Stimulated activated CD8-positive, alpha-beta memory T cell treated with anti-CD3 and anti-CD28 coated beads, Interleukin-4, amount 100 ng/mL, for 1 hour (primary cell): ENCODE measurements around the gene GPR183.

Experiments
- DNase-seq, 2 donors: peaks; one replicate each; pipeline ENCODE4 v3.0.0-alpha.2; 2020; ENCODE audit warnings: low read depth in 2 of 2, low spot score in 1 of 2

GPR183 gene

GRCh38 chr13:99307247-99307646 is at the start of gene GPR183:
Gene GPR183, minus strand, starts transcription at chr13:99307399. Its CDS starts 11,254 bp downstream, at chr13:99296145.
- DNase-seq, result no peak

- no peak for DNase-seq
These were observed 49.3 kb upstream of the GPR183 start for GRCh38 chr13:99356262-99357091.

GRCh38 chr13:99356012-99356261 is 48.7 kb upstream of the GPR183 start:
- DNase-seq, result no peak

- DNase-seq, result no peak
These were observed 48.2 kb upstream of the GPR183 start for GRCh38 chr13:99355267-99356011.

- no peak for DNase-seq
These were observed 47.3 kb upstream of the GPR183 start for GRCh38 chr13:99354371-99354951.

GRCh38 chr13:99353836-99354235 is 46.6 kb upstream of the GPR183 start:
- no peak for DNase-seq

GRCh38 chr13:99353246-99353600 is 46.0 kb upstream of the GPR183 start:
- DNase-seq, result no peak

- no peak for DNase-seq
These were observed 45.4 kb upstream of the GPR183 start for GRCh38 chr13:99352351-99353245.

- no peak for DNase-seq
These were observed 44.6 kb upstream of the GPR183 start for GRCh38 chr13:99351772-99352171.

- no peak for DNase-seq
These were observed 43.0 kb upstream of the GPR183 start for GRCh38 chr13:99350191-99350590.

GRCh38 chr13:99347911-99348451 is 40.8 kb upstream of the GPR183 start:
- no peak for DNase-seq

- no peak for DNase-seq
These were observed 40.2 kb upstream of the GPR183 start for GRCh38 chr13:99347335-99347878.

GRCh38 chr13:99346335-99347042 is 39.3 kb upstream of the GPR183 start:
- DNase-seq, result no peak

GRCh38 chr13:99345345-99345744 is 38.1 kb upstream of the GPR183 start:
- no peak for DNase-seq

- no peak for DNase-seq
These were observed 37.5 kb upstream of the GPR183 start for GRCh38 chr13:99344610-99345208.

- no peak for DNase-seq
These were observed 35.6 kb upstream of the GPR183 start for GRCh38 chr13:99342723-99343315.

- DNase-seq, result no peak
These were observed 34.9 kb upstream of the GPR183 start for GRCh38 chr13:99341969-99342722.

- no peak for DNase-seq
These were observed 33.4 kb upstream of the GPR183 start for GRCh38 chr13:99340638-99341037.
